Bronchial epithelial cell (primary cell): ENCODE results near the gene OPTC. TPM values are rescaled to one million over a fixed set of nuclear protein-coding genes. Genes with fewer than 3 reads are reported as not detected.
A peak's percentile ranks its signal among the peaks of the same experiment; 100 is the strongest.

Experiments
- DNase-seq: peaks from one replicate; pipeline ENCODE4 v3.0.0-alpha.2; 2010; ENCODE audit warnings: low read depth
- FAIRE-seq: peaks from 2 replicates; lab custom pipeline; 2011; peaks lifted over from hg19 to GRCh38; lab: Jason Lieb, UNC
- H3K27me3 ChIP-seq: 2 replicates; pipeline ENCODE4 v1.5.1; 2011; ENCODE audit warnings: low read length; ENCODE audit not compliant: control insufficient read depth, insufficient read depth
- H3K36me3 ChIP-seq: 2 replicates; pipeline ENCODE4 v1.5.1; 2011; ENCODE audit warnings: low read length; ENCODE audit not compliant: control insufficient read depth, insufficient read depth
- H3K4me3 ChIP-seq: 2 replicates; pipeline ENCODE4 v1.5.1; 2011; ENCODE audit warnings: mild to moderate bottlenecking, low read depth, low read length, control low read depth
- CTCF ChIP-seq: IDR thresholded peaks from 2 replicates; pipeline ENCODE4 v1.5.1; 2011; ENCODE audit warnings: mild to moderate bottlenecking, moderate library complexity, low read length, control low read depth, inconsistent platforms; ENCODE audit not compliant: insufficient read depth, severe bottlenecking
- total RNA-seq: library from RNA; depleted of rRNA; stranded (reverse); fragments of >200 nt; gene quantifications from 2 replicates; pipeline ENCODE4 v1.2.1, GENCODE V29; 2014

OPTC gene
- total RNA-seq, 1 donor from 2014 or later, result not detected

- Histone ChIP-seq H3K36me3 (no peaks in the 10 kb centered on the region), H3K4me3 (no peak overlapping the region), H3K27me3 (no peaks in the 10 kb centered on the region)
- DNase-seq, result no peak
- no peak for FAIRE-seq
- TF ChIP-seq CTCF, result no peak
These were observed 7.2 kb upstream of the OPTC start for GRCh38 chr1:203486618-203487370.

GRCh38 chr1:203488539-203488938 is 5.4 kb upstream of the OPTC start:
- H3K27me3 ChIP-seq, result no peaks in the 10 kb centered on the region
- TF ChIP-seq CTCF, result no peak
- FAIRE-seq, result no peak

GRCh38 chr1:203490607-203491006 is 3.3 kb upstream of the OPTC start:
- TF ChIP-seq CTCF, result no peak
- DNase-seq, result no peak
- no peaks in the 10 kb centered on the region for H3K36me3 ChIP-seq
- no peak overlapping the region for H3K4me3 ChIP-seq
- H3K27me3 ChIP-seq, result no peaks in the 10 kb centered on the region
- peak; percentile 62 for FAIRE-seq

More at GRCh38 chr1:203488539-203488938, 5.4 kb upstream of the OPTC start:
- no peak for DNase-seq
- Histone ChIP-seq H3K4me3 (no peak overlapping the region), H3K36me3 (no peaks in the 10 kb centered on the region)

- Histone ChIP-seq H3K27me3 (no peaks in the 10 kb centered on the region), H3K36me3 (no peaks in the 10 kb centered on the region), H3K4me3 (no peak overlapping the region)
- FAIRE-seq (no peak), DNase-seq (no peak)
- TF ChIP-seq CTCF, result no peak
These were observed 2.3 kb upstream of the OPTC start for GRCh38 chr1:203491664-203492063.

GRCh38 chr1:203492082-203492747 is 1.7 kb upstream of the OPTC start:
- no peak for FAIRE-seq
- TF ChIP-seq CTCF, result no peak

More at GRCh38 chr1:203492082-203492747, 1.7 kb upstream of the OPTC start:
- Histone ChIP-seq H3K4me3 (no peak overlapping the region), H3K36me3 (no peaks in the 10 kb centered on the region), H3K27me3 (no peaks in the 10 kb centered on the region)
- no peak for DNase-seq
